Endothelial cell of hepatic sinusoid (primary cell): Measurements from ENCODE around the gene SERPINF2.
"Not testable (repeated sequence)": the region's sequence is repeated elsewhere in the genome, so short reads cannot be mapped to it uniquely, and the experiment has no call there.

ENCODE experiments used
- in situ Hi-C: cut with HindIII; loops from 2 replicates; pipeline ENCODE4 v1.10.0; 2017; ENCODE audit warnings: low sequenced_read_pairs

SERPINF2 gene

GRCh38 chr17:1783834-1784611 lies 41.4 kb downstream of the SERPINF2 start:
- in situ Hi-C loops = loop anchor here (5.0 to 10.0 kb wide), 4 partner anchors 63 to 132 kb away; partner anchors contain the start of gene TLCD2

GRCh38 chr17:1785930-1786329 lies 43.3 kb downstream of the SERPINF2 start:
- in situ Hi-C loops = loop anchor here (10.0 kb wide), 1 partner anchor 71 kb away; the partner anchor contains the start of gene TLCD2

- in situ Hi-C loops = loop anchor here (10.0 kb wide), 1 partner anchor 72 kb away; the partner anchor contains the start of gene TLCD2
Measured at GRCh38 chr17:1786708-1787107, 44.0 kb downstream of the SERPINF2 start.

- in situ Hi-C loops = loop anchor here (10.0 kb wide), 1 partner anchor 73 kb away; the partner anchor contains the start of gene TLCD2
Measured at GRCh38 chr17:1787301-1787902, 44.7 kb downstream of the SERPINF2 start.

GRCh38 chr17:1789936-1790335 lies 47.3 kb downstream of the SERPINF2 start:
- in situ Hi-C loops = loop anchor here (10.0 kb wide), 1 partner anchor 75 kb away; the partner anchor contains the start of gene TLCD2

DNA sequence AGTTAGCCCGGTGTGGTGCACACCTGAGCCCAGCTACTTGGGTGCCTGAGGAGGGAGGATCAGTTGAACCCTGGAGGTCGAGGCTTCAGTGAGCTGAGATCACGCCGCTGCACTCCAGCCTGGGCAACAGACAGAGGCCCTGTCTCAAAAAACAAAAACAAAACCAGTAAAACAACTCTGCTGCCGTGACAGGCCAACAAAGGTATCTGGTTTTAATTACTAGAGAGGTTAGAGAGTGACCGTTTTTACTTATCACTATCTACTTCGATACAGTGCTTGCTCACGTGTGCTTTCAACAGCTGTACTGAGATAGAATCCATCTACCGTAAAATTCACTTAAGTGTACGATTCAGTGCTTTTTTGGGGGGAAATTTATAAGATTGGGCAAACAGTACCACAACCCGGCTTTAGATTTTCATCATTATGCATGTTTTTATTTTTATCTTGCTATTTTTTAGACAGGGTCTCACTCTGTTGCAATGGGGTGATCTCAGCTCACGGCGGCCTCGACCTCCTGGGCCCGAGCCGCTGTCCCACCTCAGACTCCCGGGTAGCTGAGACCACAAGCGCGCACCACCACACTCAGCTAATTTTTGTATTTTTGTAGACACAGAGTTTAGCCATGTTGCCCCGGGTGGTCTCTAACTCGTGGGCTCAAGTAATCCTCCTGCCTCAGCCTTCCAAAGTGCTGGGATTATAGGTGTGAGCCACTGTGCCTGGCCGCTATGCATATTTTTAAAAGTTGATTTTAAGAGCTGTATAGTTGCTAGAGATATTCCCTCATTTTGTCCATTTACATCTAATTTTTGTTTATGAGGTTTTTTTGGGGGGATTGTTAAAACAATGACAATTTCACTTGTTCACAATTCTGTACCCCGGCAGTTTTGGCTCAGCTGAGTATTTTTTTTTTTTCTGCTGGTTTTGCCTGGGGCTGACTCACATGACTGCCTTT lies 50.1 kb downstream of the SERPINF2 start:
- in situ Hi-C loops = no loop called here

DNA sequence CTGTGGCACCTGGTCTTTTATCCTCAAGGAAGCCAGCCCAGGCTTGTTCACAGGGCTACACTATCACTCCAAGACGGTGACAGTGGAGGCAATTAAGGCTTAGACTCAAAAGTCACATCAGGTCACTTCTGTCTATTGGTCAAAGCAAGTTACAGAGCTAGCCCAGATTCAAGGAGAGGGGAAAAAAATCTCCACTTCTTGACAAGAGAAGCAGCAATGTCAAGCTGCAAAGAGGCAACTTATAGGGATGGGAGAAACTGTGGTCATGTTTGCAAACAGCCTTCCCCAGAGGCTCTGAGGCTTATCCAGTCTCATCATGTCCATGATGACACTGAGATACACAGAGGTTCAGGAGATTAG lies 50.8 kb downstream of the SERPINF2 start:
- in situ Hi-C loops = no loop called here

- in situ Hi-C loops = no loop called here
Measured at GRCh38 chr17:1796800-1797199, 54.1 kb downstream of the SERPINF2 start.

DNA sequence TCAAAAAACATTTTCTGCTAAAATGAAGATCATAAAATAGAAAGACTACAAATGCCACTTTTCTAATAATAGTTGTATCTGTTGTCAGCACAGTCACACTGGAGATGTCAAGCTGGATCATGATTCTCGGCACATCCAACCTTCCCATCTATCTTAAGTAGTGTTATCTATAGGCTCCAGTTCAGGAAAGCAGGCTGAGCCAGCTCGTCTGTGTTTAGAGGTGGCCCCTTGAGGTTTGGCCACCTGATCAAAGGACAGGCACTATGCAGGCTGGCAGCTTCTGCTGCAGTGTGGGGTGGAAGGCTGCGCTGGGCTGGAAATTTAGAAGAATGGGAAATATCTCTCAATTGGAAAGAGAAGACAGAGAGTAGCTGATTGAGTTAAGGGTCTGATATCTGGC lies 54.7 kb downstream of the SERPINF2 start:
- in situ Hi-C loops = no loop called here

DNA sequence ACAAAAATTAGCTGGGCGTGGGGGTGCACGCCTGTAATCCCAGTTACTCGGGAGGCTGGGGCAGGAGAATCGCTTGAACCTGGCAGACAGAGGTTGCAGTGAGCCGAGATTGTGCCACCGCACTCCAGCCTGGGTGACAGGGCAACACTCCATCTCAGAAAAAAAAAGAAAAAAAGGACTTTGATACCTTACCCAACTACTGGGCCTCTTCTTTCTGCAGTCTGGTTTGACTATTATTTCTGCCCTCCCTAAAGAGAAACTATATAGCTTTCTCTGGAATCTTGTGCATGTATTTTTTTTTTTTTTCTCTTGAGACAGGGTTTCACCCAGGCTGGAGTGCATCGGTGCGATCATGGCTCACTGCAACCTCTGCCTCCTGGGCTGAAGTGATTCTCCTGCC lies 55.2 kb downstream of the SERPINF2 start:
- in situ Hi-C loops = not testable (repeated sequence)

DNA sequence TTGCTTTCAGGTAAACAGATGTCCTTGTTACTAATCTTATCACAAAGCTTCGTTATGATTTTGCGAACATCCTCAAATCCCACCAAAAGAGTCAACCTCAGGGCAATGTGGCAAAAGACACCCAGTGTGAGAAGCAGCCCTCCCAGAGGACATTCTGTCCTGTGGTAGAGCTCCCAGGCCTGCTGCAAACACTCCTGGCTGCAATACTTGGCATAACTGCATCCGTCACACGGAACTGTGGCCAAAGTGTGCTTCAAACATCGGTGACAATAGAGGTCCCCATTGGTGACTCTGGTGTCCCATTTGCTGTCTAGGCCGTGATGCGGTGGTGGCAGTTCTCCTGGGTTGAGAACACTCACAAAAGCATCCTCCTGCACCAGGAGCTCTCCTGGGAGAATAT lies 57.6 kb downstream of the SERPINF2 start:
- in situ Hi-C loops = loop anchor here (10.0 kb wide), 1 partner anchor 65 kb away; no protein-coding TSS in a partner anchor

DNA sequence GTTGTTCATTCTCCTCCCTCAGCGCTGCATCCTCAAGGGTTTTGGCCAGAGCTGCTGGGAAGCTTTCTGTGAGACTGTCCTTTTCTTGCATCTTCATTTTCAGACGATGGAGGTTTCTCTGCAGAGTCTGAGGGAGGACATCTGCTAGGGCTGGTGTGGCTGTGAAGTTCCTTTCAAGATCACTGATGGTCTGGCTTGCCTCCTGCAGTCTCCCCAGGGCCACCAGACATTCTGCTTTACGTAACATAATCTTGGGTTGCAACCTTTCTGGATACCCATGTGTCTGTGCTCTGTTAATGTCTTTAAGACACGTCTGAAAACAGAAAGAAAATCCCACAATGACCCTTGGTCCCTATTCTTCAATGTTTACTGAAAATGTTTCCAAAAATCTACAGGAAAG lies 58.0 kb downstream of the SERPINF2 start:
- in situ Hi-C loops = loop anchor here (10.0 kb wide), 1 partner anchor 64 kb away; no protein-coding TSS in a partner anchor

DNA sequence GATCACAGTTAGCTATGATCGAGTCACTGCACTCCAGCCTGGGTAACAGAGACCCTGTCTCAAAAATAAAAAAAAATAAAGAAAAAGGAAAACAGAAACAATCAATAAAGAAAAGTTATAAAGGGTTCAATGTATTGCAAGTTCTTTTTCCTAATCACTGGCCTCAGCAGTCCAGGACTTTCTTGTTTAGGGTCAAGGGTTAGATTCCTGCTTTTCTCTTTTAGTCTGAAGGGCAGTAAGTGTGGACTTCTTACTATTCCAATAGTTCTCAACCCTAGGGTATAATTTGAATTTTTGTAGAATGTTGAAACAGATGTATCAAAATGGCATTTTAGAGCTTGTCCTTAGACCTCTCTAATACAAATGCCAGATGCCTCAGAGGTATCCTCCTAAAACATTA lies 59.8 kb downstream of the SERPINF2 start:
- in situ Hi-C loops = loop anchor here (10.0 kb wide), 1 partner anchor 62 kb away; no protein-coding TSS in a partner anchor

DNA sequence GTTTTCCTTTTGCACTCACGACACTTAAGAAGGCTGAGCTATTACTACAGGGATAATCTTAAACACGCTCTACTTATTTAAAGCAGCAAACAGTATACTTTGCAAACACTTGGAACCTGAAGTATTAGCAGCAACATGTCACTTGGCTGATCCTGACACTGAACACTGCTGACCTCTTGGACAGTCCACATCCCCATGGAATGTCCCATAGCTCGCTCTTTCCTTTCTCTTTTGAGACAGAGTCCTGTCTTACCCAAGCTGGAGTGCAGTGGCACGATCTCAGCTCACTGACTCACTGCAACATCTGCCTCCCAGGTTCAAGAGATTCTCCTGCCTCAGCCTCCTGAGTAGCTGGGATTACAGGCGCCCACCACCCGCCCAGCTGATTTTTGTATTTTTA lies 60.6 kb downstream of the SERPINF2 start:
- in situ Hi-C loops = loop anchor here (10.0 kb wide), 1 partner anchor 62 kb away; no protein-coding TSS in a partner anchor
